H1 (cell line): Measurements from ENCODE around the gene ZSCAN5A. TPM values are rescaled to one million over a fixed set of nuclear protein-coding genes. Genes with fewer than 3 reads are reported as not detected.

Experiments used
- CTCF ChIA-PET: fragments of 300-600 bp; sonication (Branson Sonifier 250); formaldehyde crosslinking; loops from one replicate; lab custom pipeline; 2021; ENCODE audit not compliant: partially characterized antibody; lab: Charles Lee
- POLR2A ChIA-PET: fragments of 300-600 bp; sonication (Branson Sonifier 250); formaldehyde crosslinking; loops from one replicate; lab custom pipeline; 2021; ENCODE audit warnings: inconsistent platforms; ENCODE audit not compliant: partially characterized antibody; lab: Charles Lee
- DNase-seq, 2 experiments: peaks; one replicate each; pipeline versions ENCODE4 v3.0.0 to v3.0.0-alpha.2; 2010 to 2022; ENCODE audit warnings: low spot score in 2 of 2, low read depth in 1 of 2, mixed read lengths in 1 of 2
- FAIRE-seq: peaks from 2 replicates; lab custom pipeline; 2011; peaks lifted over from hg19 to GRCh38; lab: Jason Lieb, UNC
- H2AFZ ChIP-seq: 2 replicates; pipeline ENCODE4 v1.8.1; 2012; ENCODE audit warnings: low read length, inconsistent platforms
- H2AK5ac ChIP-seq: 2 replicates; pipeline ENCODE4 v1.6.1; 2013; ENCODE audit warnings: low read depth, low read length
- H2BK120ac ChIP-seq: replicated peaks from 2 replicates; pipeline ENCODE3; 2013; ENCODE audit warnings: low read depth, low read length, inconsistent platforms
- H2BK12ac ChIP-seq: 2 replicates; pipeline ENCODE4 v1.6.1; 2013; ENCODE audit warnings: low read depth, low read length
- H2BK15ac ChIP-seq: 2 replicates; pipeline ENCODE4 v1.6.1; 2013; ENCODE audit warnings: low read length
- H2BK20ac ChIP-seq: 2 replicates; pipeline ENCODE4 v1.6.1; 2013; ENCODE audit warnings: low read length
- H2BK5ac ChIP-seq: 2 replicates; pipeline ENCODE4 v1.6.1; 2013; ENCODE audit warnings: low read depth, low read length
- H3K14ac ChIP-seq: 2 replicates; pipeline ENCODE4 v1.6.1; 2013; ENCODE audit warnings: inconsistent platforms; ENCODE audit not compliant: insufficient read length
- H3K18ac ChIP-seq: 2 replicates; pipeline ENCODE4 v1.6.1; 2013; ENCODE audit warnings: low read length; ENCODE audit errors: extremely low read depth
- H3K23ac ChIP-seq: 2 replicates; pipeline ENCODE4 v1.6.1; 2013; ENCODE audit warnings: inconsistent platforms; ENCODE audit not compliant: insufficient read length
- H3K23me2 ChIP-seq: 2 replicates; pipeline ENCODE4 v1.6.1; 2013; ENCODE audit warnings: low read depth, low read length
- H3K27ac ChIP-seq: 2 replicates; pipeline ENCODE4 v1.6.1; 2011; ENCODE audit warnings: low read depth, low read length, inconsistent platforms
- H3K27me3 ChIP-seq, 4 experiments: replicated peaks in 1 of 4; 1 replicate in 1 of 4; 2 replicates in 3 of 4; pipeline versions ENCODE4 v1.6.1 to v1.8.1; 2011 to 2013; ENCODE audit warnings: low read length in 3 of 4, mild to moderate bottlenecking in 3 of 4, inconsistent platforms in 2 of 4, mixed read lengths in 2 of 4, moderate library complexity in 1 of 4; ENCODE audit not compliant: control insufficient read depth in 3 of 4, insufficient read depth in 3 of 4; ENCODE audit errors: extremely low read depth in 1 of 4
- H3K36me3 ChIP-seq, 4 experiments: 2 replicates each; pipeline versions ENCODE4 v1.6.1 to v1.8.1; 2011 to 2013; ENCODE audit warnings: mild to moderate bottlenecking in 4 of 4, low read length in 3 of 4, moderate library complexity in 2 of 4, control low read depth in 1 of 4, inconsistent platforms in 1 of 4; ENCODE audit not compliant: insufficient read depth in 4 of 4, control insufficient read depth in 2 of 4
- H3K4ac ChIP-seq: replicated peaks from 2 replicates; pipeline ENCODE3; 2013; ENCODE audit warnings: low read length, low read depth, mixed read lengths, inconsistent platforms; ENCODE audit not compliant: insufficient read length
- H3K4me1 ChIP-seq, 4 experiments: replicated peaks in 1 of 4; 1 replicate in 1 of 4; 2 replicates in 3 of 4; pipeline versions ENCODE4 v1.6.1 to v1.8.1; 2011 to 2013; ENCODE audit warnings: low read length in 3 of 4, inconsistent platforms in 2 of 4, mixed read lengths in 1 of 4; ENCODE audit not compliant: insufficient read depth in 4 of 4, control insufficient read depth in 3 of 4
- H3K4me2 ChIP-seq, 2 experiments: 2 replicates each; pipeline versions ENCODE4 v1.6.1 to v1.8.1; 2011 to 2013; ENCODE audit warnings: low read depth in 2 of 2, low read length in 2 of 2, control low read depth in 1 of 2, inconsistent platforms in 1 of 2, mild to moderate bottlenecking in 1 of 2; ENCODE audit not compliant: insufficient read depth in 1 of 2
- H3K4me3 ChIP-seq, 4 experiments: fragments of 200-600, 300-600 bp in 1 of 4; sonication (generic), shearing (Covaris generic), sonication (Bioruptor Twin) in 1 of 4; 2 replicates each; pipeline versions ENCODE4 v1.5.1 to v1.8.1; 2011 to 2016; ENCODE audit warnings: low read length in 4 of 4, low read depth in 3 of 4, control low read depth in 2 of 4, inconsistent platforms in 2 of 4, mild to moderate bottlenecking in 2 of 4, mixed read lengths in 1 of 4, moderate library complexity in 1 of 4; ENCODE audit not compliant: insufficient read depth in 2 of 4; ENCODE audit errors: extremely low read depth in 1 of 4
- H3K56ac ChIP-seq: replicated peaks from 2 replicates; pipeline ENCODE3; 2013; ENCODE audit warnings: low read depth, mild to moderate bottlenecking, mixed read lengths, low read length, inconsistent platforms; ENCODE audit not compliant: insufficient read length
- H3K79me1 ChIP-seq: 2 replicates; pipeline ENCODE4 v1.6.1; 2013; ENCODE audit warnings: low read depth, low read length, control low read depth
- H3K79me2 ChIP-seq, 2 experiments: 2 replicates each; pipeline versions ENCODE4 v1.6.1 to v1.8.1; 2012 to 2013; ENCODE audit warnings: low read length in 2 of 2, mild to moderate bottlenecking in 2 of 2, inconsistent platforms in 1 of 2; ENCODE audit not compliant: insufficient read depth in 2 of 2, control insufficient read depth in 1 of 2
- H3K9ac ChIP-seq, 4 experiments: replicated peaks in 1 of 4; 1 replicate in 1 of 4; 2 replicates in 3 of 4; pipeline versions ENCODE4 v1.6.1 to v1.8.1; 2011 to 2013; ENCODE audit warnings: low read depth in 3 of 4, low read length in 3 of 4, control low read depth in 2 of 4, mild to moderate bottlenecking in 2 of 4, moderate library complexity in 2 of 4, inconsistent platforms in 1 of 4; ENCODE audit errors: extremely low read depth in 1 of 4
- H3K9me3 ChIP-seq, 2 experiments: 2 replicates each; pipeline versions ENCODE4 v1.6.1 to v1.8.1; 2012 to 2013; ENCODE audit warnings: mild to moderate bottlenecking in 2 of 2, moderate library complexity in 2 of 2, control low read depth in 1 of 2, inconsistent platforms in 1 of 2, low read depth in 1 of 2, low read length in 1 of 2, mixed read lengths in 1 of 2; ENCODE audit not compliant: insufficient read depth in 2 of 2
- H4K20me1 ChIP-seq, 2 experiments: replicated peaks in 1 of 2; 2 replicates each; pipeline versions ENCODE3 to v1.8.1; 2011 to 2013; ENCODE audit warnings: inconsistent platforms in 2 of 2, low read length in 2 of 2, mild to moderate bottlenecking in 1 of 2; ENCODE audit not compliant: insufficient read depth in 2 of 2, control insufficient read depth in 1 of 2
- H4K5ac ChIP-seq: 2 replicates; pipeline ENCODE4 v1.6.1; 2013; ENCODE audit warnings: low read length, low read depth, mixed read lengths, inconsistent platforms; ENCODE audit not compliant: insufficient read length
- H4K8ac ChIP-seq: 2 replicates; pipeline ENCODE4 v1.8.0; 2013; ENCODE audit warnings: mild to moderate bottlenecking, moderate library complexity, low read length, inconsistent platforms; ENCODE audit not compliant: insufficient read depth; ENCODE audit errors: extremely low read depth
- H4K91ac ChIP-seq: replicated peaks from 2 replicates; pipeline ENCODE3; 2013; ENCODE audit warnings: low read length, mixed read lengths, inconsistent platforms; ENCODE audit not compliant: insufficient read length
- NRF1 ChIP-seq: IDR thresholded peaks from 2 replicates; pipeline ENCODE4 v1.6.1; 2011; ENCODE audit warnings: mild to moderate bottlenecking, low read depth, low read length, improper control_type of control experiment
- RXRA ChIP-seq: IDR thresholded peaks from 2 replicates; pipeline ENCODE4 v1.6.1; 2011; ENCODE audit warnings: low read depth, mild to moderate bottlenecking, low read length, moderate library complexity; ENCODE audit not compliant: insufficient read depth
- SIN3A ChIP-seq, 2 experiments: IDR thresholded peaks in 1 of 2; conservative IDR thresholded peaks in 1 of 2; 2 replicates each; pipeline ENCODE4 v1.6.1; 2011 to 2012; ENCODE audit warnings: low read length in 2 of 2, improper control_type of control experiment in 1 of 2, low read depth in 1 of 2, mild to moderate bottlenecking in 1 of 2
- SP4 ChIP-seq: IDR thresholded peaks from 2 replicates; pipeline ENCODE4 v1.6.1; 2012; ENCODE audit warnings: low read length, inconsistent platforms
- SRF ChIP-seq: IDR thresholded peaks from 2 replicates; pipeline ENCODE4 v1.6.1; 2011; ENCODE audit warnings: mild to moderate bottlenecking, low read depth, low read length, moderate library complexity
- WGBS, 2 experiments: shearing (Covaris generic) in 1 of 2; methylation state at CpG; one replicate each; pipeline versions ENCODE4 v1.1.6 to v1.1.7; 2013 to 2015; ENCODE audit warnings: low lambda C conversion rate in 2 of 2, mixed read lengths in 2 of 2, inconsistent platforms in 1 of 2, low coverage in 1 of 2, missing lambda C conversion rate in 1 of 2; ENCODE audit not compliant: insufficient replicate concordance in 2 of 2, insufficient coverage in 1 of 2, insufficient read length in 1 of 2; ENCODE audit errors: extremely low coverage in 1 of 2, missing lambda C conversion rate in 1 of 2; 5-methylcytosine and 5-hydroxymethylcytosine counted together
- polyA plus RNA-seq, 7 experiments: library from polyadenylated mRNA; depleted of rRNA in 3 of 7; stranded (reverse) in 5 of 7; unstranded in 2 of 7; fragments of >200 nt in 5 of 7; fragments of 200-250 nt in 2 of 7; gene quantifications; 1 replicate in 5 of 7; 2 replicates in 1 of 7; 4 replicates in 1 of 7; pipeline versions ENCODE4 v1.2.1 to v1.2.3, GENCODE V29; 2011 to 2013; ENCODE audit warnings: missing spikeins in 2 of 7, mixed read lengths in 2 of 7
- total RNA-seq: library from RNA; stranded (reverse); fragmentation: NEBNext Ultra II Directional; extraction: Animal tissue kit (Norgen Biotek cat#: 25700); gene quantifications from 2 replicates; pipeline ENCODE4 v1.2.1, GENCODE V29; 2021

Gene ZSCAN5A
- total and polyA plus RNA-seq, 2 of the 8 experiments (the other 6 are each of a cell fraction or from before 2014, with no cell fraction given), result 8.6 to 11.0 TPM

DNA sequence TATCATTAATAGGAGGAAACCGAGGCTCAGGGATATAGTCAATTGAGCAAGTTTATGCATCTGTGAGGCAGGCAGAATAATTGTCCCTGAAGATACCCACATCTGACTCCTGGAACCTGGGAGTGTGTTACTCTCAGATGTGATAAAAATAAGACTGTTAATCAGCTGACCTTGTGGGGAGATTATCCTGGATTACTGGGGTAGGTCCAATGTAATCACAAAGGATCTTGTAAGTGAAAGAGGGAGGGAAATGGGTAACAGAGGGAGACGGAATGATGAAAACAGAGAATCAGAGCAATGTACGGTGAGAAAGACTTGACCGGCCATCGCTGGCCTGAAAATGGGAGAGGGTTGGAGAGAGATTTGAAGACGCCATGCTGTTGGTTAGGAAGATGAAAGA is 45.3 kb downstream of the ZSCAN5A start:
- Histone ChIP-seq H3K4me1 (no peaks in the 10 kb centered on the region), H3K4me2 (no peak overlapping the region), H3K9me3 (no peaks in the 10 kb centered on the region), H3K27ac (no peak overlapping the region), H3K9ac (no peak overlapping the region), H3K56ac (no peak overlapping the region), H2BK12ac (no peak overlapping the region)
- no peak for FAIRE-seq
- 84% methylated on average over 6 of the region's 6 CpGs; no CpG with 5 or more reads in 1 of the 2 experiments for WGBS, 2 experiments
- CTCF ChIA-PET, result interaction anchor here (2.0 kb wide), 3 partner anchors 8 to 17 kb away, joined by 5 to 10 read pairs (median 6); no protein-coding TSS in a partner anchor
- TF ChIP-seq NRF1, result no peak
- TF ChIP-seq SRF, result no peak
- no peak for TF ChIP-seq RXRA
- TF ChIP-seq SP4, result no peak
- no peak for TF ChIP-seq SIN3A (conservative IDR thresholded peaks at IDR 0.05 in 1 of 2, IDR thresholded peaks at IDR 0.05 in 1 of 2; ENCODE audit: low read depth in 1 of 2, low read length in 2 of 2)
- TF ChIP-seq, all 59 proteins: peak for 0
- no peak for DNase-seq
- Histone ChIP-seq H4K5ac (no peak overlapping the region), H3K23me2 (no peaks in the 10 kb centered on the region), H2BK5ac (no peak overlapping the region), H3K27me3 (no peaks in the 10 kb centered on the region), H4K91ac (no peak overlapping the region), H3K14ac (no peak overlapping the region), H4K20me1 (no peaks in the 10 kb centered on the region), H3K79me2 (no peaks in the 10 kb centered on the region), H3K36me3 (no peaks in the 10 kb centered on the region), H3K23ac (no peak overlapping the region), H4K8ac (no peak overlapping the region), H3K4ac (no peak overlapping the region), H3K18ac (no peak overlapping the region), H2AK5ac (no peak overlapping the region), H2BK20ac (no peak overlapping the region), H2BK120ac (no peak overlapping the region), H2AFZ (no peak overlapping the region), H2BK15ac (no peak overlapping the region), H3K79me1 (no peaks in the 10 kb centered on the region), H3K4me3 (no peak overlapping the region)
- POLR2A ChIA-PET, result no interaction called here
